ENCODE data around the gene ST8SIA4.
A peak's percentile ranks its signal among the peaks of the same experiment; 100 is the strongest.

Gene ST8SIA4

DNA sequence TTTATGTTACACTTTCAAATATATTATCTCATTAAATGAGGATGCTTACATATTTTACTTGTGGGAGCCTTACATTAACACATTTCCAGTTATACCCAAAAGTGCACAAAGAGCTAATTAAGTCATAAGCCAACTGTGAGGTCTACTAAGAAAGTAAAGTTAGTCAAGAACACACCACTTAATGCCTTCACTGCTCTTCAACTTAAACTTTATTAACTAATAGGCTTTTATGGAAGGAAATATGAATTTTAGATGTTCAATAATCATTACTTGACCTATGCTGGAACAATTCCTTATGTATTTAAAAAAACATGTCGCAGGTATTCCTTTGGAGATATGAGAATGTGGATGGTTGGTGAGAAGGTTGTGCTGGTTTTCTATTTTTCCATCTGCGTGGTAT lies 3.4 kb downstream of the ST8SIA4 start:
- TF ChIP-seq, protein P1, sequence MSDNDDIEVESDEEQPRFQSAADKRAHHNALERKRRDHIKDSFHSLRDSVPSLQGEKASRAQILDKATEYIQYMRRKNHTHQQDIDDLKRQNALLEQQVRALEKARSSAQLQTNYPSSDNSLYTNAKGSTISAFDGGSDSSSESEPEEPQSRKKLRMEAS (IDR thresholded peaks at IDR 0.05; ENCODE audit: low read depth, low read length), result no peak
- TF ChIP-seq, protein P2, sequence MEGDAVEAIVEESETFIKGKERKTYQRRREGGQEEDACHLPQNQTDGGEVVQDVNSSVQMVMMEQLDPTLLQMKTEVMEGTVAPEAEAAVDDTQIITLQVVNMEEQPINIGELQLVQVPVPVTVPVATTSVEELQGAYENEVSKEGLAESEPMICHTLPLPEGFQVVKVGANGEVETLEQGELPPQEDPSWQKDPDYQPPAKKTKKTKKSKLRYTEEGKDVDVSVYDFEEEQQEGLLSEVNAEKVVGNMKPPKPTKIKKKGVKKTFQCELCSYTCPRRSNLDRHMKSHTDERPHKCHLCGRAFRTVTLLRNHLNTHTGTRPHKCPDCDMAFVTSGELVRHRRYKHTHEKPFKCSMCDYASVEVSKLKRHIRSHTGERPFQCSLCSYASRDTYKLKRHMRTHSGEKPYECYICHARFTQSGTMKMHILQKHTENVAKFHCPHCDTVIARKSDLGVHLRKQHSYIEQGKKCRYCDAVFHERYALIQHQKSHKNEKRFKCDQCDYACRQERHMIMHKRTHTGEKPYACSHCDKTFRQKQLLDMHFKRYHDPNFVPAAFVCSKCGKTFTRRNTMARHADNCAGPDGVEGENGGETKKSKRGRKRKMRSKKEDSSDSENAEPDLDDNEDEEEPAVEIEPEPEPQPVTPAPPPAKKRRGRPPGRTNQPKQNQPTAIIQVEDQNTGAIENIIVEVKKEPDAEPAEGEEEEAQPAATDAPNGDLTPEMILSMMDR (IDR thresholded peaks at IDR 0.05; ENCODE audit: low read depth, low read length), result no peak
- TF ChIP-seq POLR2A (IDR thresholded peaks at IDR 0.05; ENCODE audit: extremely low read depth, insufficient read length) (no peak), MYC (IDR thresholded peaks at IDR 0.05; ENCODE audit: low read depth, low read length) (no peak)
- peak overlapping the region; percentile 100 for H3K4me3 ChIP-seq (ENCODE audit: low read depth, low read length)

DNA sequence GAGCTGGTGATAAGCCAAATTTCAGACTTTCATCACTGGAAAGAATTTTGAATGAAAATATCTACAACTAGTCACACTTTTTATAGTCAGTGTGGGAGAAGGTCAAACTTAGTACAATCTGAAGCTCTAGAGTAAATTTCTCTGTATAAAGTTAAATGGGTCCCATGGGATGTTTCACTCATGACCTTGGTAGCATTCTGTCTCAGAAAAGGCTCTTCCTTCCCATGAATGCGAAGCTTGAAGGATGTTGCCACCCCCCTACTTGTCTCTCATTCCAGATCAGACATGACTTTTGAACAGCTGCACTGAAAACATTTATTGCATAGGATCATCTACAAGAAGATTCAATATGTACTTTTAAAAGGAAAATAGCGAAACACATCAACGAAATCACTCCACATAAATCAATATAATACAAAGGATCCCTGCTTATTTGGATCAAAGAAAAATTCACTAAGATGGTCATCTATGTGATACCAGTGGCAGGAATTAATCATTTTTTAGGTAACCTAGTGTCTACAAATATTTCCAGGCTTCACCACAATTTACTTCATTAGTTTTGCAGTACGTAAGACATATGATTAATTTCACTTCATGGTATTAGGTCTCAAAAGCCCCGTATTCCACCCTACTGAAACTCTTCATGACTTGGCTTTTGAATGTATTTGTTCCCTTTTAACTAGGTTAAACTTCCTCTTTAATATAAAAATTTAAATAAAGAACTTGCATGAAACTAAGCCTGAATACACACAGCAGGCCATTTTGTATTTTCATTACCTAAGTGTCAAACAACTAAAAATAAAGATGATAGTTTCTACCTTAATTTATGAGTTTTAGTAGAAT lies 4.4 kb downstream of the ST8SIA4 start:
- TF ChIP-seq, protein P2 (IDR thresholded peaks at IDR 0.05; ENCODE audit: low read depth, low read length), result no peak
- TF ChIP-seq POLR2A (IDR thresholded peaks at IDR 0.05; ENCODE audit: extremely low read depth, insufficient read length), result no peak
- TF ChIP-seq, protein P1 (IDR thresholded peaks at IDR 0.05; ENCODE audit: low read depth, low read length), result no peak
- peak; percentile 75 for DNase-seq (ENCODE audit: low read depth)
- peak overlapping the region; percentile 100 for H3K4me3 ChIP-seq (ENCODE audit: low read depth, low read length)

More for the DNA sequence above, 3.4 kb downstream of the ST8SIA4 start:
- no peak for DNase-seq (ENCODE audit: low read depth)

DNA sequence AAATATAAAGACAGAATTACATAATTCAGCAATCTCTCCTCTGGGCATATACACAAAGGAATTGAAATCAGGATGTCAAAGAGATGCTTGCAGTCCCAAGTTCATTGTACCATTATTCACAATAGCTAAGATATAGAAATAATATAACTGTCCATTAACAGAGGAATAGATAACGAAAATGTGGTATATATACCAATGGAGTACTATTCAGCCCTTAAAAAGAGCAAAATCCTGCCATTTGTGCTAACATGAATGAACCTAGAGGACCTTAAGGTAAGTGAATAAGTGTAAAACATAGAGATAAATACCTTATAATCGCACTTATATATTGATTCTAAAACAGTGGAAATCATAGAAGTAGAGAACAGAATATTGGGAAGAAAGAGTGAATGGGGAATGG lies 7.0 kb downstream of the ST8SIA4 start:
- no peak overlapping the region for H3K4me3 ChIP-seq (ENCODE audit: low read depth, low read length)
- TF ChIP-seq, protein P2 (IDR thresholded peaks at IDR 0.05; ENCODE audit: low read depth, low read length), result no peak
- no peak for TF ChIP-seq POLR2A (IDR thresholded peaks at IDR 0.05; ENCODE audit: extremely low read depth, insufficient read length)
- TF ChIP-seq, protein P1 (IDR thresholded peaks at IDR 0.05; ENCODE audit: low read depth, low read length), result no peak
- TF ChIP-seq MYC (IDR thresholded peaks at IDR 0.05; ENCODE audit: low read depth, low read length), result no peak
- DNase-seq (ENCODE audit: low read depth), result no peak

DNA sequence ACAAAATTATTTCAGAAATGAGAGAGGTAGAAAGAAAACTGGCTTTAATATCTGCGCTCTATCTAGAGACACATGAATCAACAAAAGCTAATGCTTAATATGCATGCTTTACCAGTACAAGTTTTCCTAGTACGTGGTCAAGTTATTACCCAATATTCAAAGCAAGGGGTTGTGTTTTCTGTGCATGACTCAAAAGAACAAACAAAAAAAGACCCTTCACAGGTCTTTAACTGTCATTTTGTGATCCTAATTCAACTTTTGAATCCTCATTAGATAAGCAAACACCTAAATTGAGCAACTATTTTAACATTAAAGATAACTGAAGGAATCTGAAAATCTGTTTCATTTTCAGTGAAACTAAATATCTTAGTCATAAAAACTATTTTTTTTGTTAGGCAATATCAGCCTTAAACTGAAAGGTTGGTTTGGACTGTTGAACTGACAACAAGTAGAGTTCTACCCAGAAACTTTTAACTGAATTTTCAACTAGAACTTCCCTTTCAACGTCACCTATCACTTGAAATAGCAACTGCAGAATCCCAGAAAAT lies 12.5 kb downstream of the ST8SIA4 start:
- DNase-seq (ENCODE audit: low read depth), result peak; percentile 79
- TF ChIP-seq MYC (IDR thresholded peaks at IDR 0.05; ENCODE audit: low read depth, low read length), result 0 out of 2 replicates have a peak, but pooled peaks have one; percentile 52
- TF ChIP-seq, protein P2 (IDR thresholded peaks at IDR 0.05; ENCODE audit: low read depth, low read length), result no peak
- TF ChIP-seq, protein P1 (IDR thresholded peaks at IDR 0.05; ENCODE audit: low read depth, low read length), result 0 out of 2 replicates have a peak, but pooled peaks have one; percentile 22
- no peak for TF ChIP-seq POLR2A (IDR thresholded peaks at IDR 0.05; ENCODE audit: extremely low read depth, insufficient read length)
- peak overlapping the region; percentile 52 for H3K4me3 ChIP-seq (ENCODE audit: low read depth, low read length)

DNA sequence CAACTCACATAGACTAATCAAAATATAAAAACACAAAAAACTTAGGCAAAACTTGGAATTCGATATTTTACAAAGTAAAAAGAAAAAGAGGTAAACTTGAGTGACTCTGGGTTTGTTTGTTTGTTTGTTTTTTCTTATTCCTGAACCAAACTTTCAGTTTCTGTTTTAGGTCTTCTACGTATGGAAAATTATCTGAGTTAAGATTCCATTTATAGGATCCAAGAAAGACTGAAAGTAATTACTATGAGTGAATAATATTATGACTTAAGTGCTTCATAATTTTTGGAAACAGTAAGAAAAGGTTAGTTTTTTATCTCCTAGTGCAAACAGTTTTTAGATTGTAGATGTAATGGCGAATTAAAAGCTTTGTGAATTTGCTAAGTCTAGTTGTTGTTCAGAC lies 13.2 kb downstream of the ST8SIA4 start:
- DNase-seq (ENCODE audit: low read depth), result no peak
- peak overlapping the region; percentile 52 for H3K4me3 ChIP-seq (ENCODE audit: low read depth, low read length)
- TF ChIP-seq, protein P2 (IDR thresholded peaks at IDR 0.05; ENCODE audit: low read depth, low read length), result no peak
- TF ChIP-seq POLR2A (IDR thresholded peaks at IDR 0.05; ENCODE audit: extremely low read depth, insufficient read length), result no peak
- TF ChIP-seq, protein P1 (IDR thresholded peaks at IDR 0.05; ENCODE audit: low read depth, low read length), result no peak
- TF ChIP-seq MYC (IDR thresholded peaks at IDR 0.05; ENCODE audit: low read depth, low read length), result no peak
